ENCODE measurements around the gene ADAMTS17.

DNA sequence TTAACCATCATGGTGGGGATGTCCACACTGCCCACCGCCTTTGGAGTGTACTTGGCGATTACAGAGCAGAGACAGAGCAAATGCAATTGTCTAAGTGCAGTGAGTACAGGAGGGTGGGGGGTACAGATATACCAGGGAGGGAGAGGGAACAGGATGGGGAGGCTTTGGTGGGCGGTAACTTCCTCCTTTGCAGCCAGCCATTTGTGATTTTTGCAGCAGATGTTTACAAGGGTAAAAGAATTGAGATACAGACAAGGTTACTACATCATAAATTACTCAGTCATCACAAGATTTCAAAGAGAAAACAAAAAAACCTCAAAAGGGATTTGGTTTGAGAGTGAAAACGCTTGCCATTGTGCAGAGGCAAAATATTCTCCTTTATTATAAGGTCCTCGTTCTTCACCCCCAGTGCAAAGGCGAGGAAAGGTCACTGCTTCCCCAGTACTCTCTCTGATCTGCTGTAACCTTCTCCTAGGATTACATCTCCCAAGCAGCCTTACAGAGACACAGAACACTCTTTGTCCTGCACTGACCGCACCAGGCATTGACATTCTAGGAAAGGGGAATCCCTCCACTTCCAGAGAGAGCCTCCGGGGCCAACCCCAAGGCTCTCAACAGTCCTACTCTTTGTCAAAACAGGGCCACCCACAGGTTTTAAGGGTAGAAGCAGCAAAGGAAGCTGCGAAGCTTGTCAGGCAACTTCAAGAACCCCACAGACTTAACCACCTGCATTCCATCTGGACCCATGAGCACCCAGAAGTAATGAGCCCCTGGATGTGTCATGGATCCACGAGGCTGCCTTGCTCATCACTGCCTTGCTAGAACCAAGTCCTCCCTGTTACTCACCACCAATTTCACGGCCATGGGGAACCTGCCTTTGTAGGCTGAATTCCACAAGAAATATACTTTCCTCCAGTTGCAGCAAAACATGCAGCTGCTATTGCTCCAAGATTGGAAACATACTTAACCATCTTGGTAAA, 117.3 kb downstream of the ADAMTS17 start:
- TF ChIP-seq, protein P1, sequence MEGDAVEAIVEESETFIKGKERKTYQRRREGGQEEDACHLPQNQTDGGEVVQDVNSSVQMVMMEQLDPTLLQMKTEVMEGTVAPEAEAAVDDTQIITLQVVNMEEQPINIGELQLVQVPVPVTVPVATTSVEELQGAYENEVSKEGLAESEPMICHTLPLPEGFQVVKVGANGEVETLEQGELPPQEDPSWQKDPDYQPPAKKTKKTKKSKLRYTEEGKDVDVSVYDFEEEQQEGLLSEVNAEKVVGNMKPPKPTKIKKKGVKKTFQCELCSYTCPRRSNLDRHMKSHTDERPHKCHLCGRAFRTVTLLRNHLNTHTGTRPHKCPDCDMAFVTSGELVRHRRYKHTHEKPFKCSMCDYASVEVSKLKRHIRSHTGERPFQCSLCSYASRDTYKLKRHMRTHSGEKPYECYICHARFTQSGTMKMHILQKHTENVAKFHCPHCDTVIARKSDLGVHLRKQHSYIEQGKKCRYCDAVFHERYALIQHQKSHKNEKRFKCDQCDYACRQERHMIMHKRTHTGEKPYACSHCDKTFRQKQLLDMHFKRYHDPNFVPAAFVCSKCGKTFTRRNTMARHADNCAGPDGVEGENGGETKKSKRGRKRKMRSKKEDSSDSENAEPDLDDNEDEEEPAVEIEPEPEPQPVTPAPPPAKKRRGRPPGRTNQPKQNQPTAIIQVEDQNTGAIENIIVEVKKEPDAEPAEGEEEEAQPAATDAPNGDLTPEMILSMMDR (conservative IDR thresholded peaks at IDR 0.05) = no peak
- TF ChIP-seq EZH2 (IDR thresholded peaks at IDR 0.05; ENCODE audit: low read depth) = no peak
